SK-N-SH (cell line): ENCODE measurements around the gene DYNC2H1. TPM values are rescaled to one million over a fixed set of nuclear protein-coding genes. Genes with fewer than 3 reads are reported as not detected.

Source experiments
- CTCF ChIA-PET: fragments of 300-600, 350-600 bp; formaldehyde crosslinking; extraction: SDS; loops from one replicate; lab custom pipeline; 2021; lab: Yijun Ruan, JAX
- POLR2A ChIA-PET: fragments of 350-600 bp; sonication (Branson Sonifier 250); formaldehyde crosslinking; extraction: SDS; loops from one replicate; lab custom pipeline; 2020; ENCODE audit warnings: antibody characterized with exemption, inconsistent platforms; lab: Yijun Ruan, JAX
- DNase-seq: peaks from one replicate; pipeline ENCODE4 v3.0.0; 2012
- H2AFZ ChIP-seq: fragments of 200-600 bp; sonication (generic); 2 replicates; pipeline ENCODE4 v1.8.1; 2016; ENCODE audit warnings: antibody characterized with exemption, mild to moderate bottlenecking, low read depth
- H3F3A ChIP-seq: fragments of 200-600 bp; sonication (generic); replicated peaks from 2 replicates; pipeline ENCODE3; 2016; ENCODE audit warnings: antibody characterized with exemption, mild to moderate bottlenecking; ENCODE audit not compliant: insufficient read depth
- H3K27ac ChIP-seq, 2 experiments: fragments of 200-500 bp in 1 of 2; fragments of 200-600 bp in 1 of 2; sonication (Bioruptor generic) in 1 of 2; sonication (generic), shearing (Covaris generic) in 1 of 2; 2 replicates each; pipeline versions ENCODE4 v1.5.1 to v1.6.1; 2014 to 2016; ENCODE audit warnings: low read depth in 2 of 2, inconsistent platforms in 1 of 2, low read length in 1 of 2, mild to moderate bottlenecking in 1 of 2, mixed read lengths in 1 of 2
- H3K27me3 ChIP-seq: fragments of 200-600 bp; sonication (generic), shearing (Covaris generic); 2 replicates; pipeline ENCODE4 v1.6.1; 2016; ENCODE audit warnings: mixed run types; ENCODE audit not compliant: insufficient read depth
- H3K36me3 ChIP-seq, 2 experiments: fragments of 200-500 bp in 1 of 2; fragments of 200-600 bp in 1 of 2; sonication (Bioruptor generic) in 1 of 2; sonication (generic) in 1 of 2; replicated peaks in 1 of 2; 2 replicates each; pipeline versions ENCODE3 to v1.5.1; 2014 to 2016; ENCODE audit warnings: low read length in 1 of 2, mild to moderate bottlenecking in 1 of 2; ENCODE audit not compliant: insufficient read depth in 2 of 2, control insufficient read depth in 1 of 2
- H3K4me1 ChIP-seq, 2 experiments: fragments of 200-500 bp in 1 of 2; fragments of 200-600 bp in 1 of 2; sonication (Bioruptor generic) in 1 of 2; sonication (generic), shearing (Covaris generic) in 1 of 2; 2 replicates each; pipeline versions ENCODE4 v1.5.1 to v1.6.1; 2014 to 2016; ENCODE audit warnings: low read depth in 1 of 2, low read length in 1 of 2, mixed run types in 1 of 2; ENCODE audit not compliant: insufficient read depth in 2 of 2, control insufficient read depth in 1 of 2
- H3K4me2 ChIP-seq: fragments of 200-600 bp; sonication (generic), shearing (Covaris generic); 2 replicates; pipeline ENCODE4 v1.6.1; 2017; ENCODE audit warnings: mixed run types
- H3K4me3 ChIP-seq, 2 experiments: fragments of 200-500 bp in 1 of 2; fragments of 200-600 bp in 1 of 2; sonication (Bioruptor generic) in 1 of 2; sonication (generic), shearing (Covaris generic) in 1 of 2; 2 replicates each; pipeline versions ENCODE4 v1.5.1 to v1.8.1; 2014 to 2016; ENCODE audit warnings: low read depth in 2 of 2, inconsistent platforms in 1 of 2, low read length in 1 of 2, mild to moderate bottlenecking in 1 of 2, mixed read lengths in 1 of 2, moderate library complexity in 1 of 2
- H3K79me2 ChIP-seq: fragments of 200-600 bp; sonication (generic); 2 replicates; pipeline ENCODE4 v1.8.1; 2017; ENCODE audit warnings: mild to moderate bottlenecking; ENCODE audit not compliant: insufficient read depth
- H3K9ac ChIP-seq: fragments of 200-600 bp; sonication (generic); 2 replicates; pipeline ENCODE4 v1.6.1; 2017; ENCODE audit warnings: mixed run types
- H3K9me2 ChIP-seq: fragments of 200-600 bp; sonication (generic); 2 replicates; pipeline ENCODE4 v1.6.1; 2017; ENCODE audit warnings: mixed run types
- H3K9me3 ChIP-seq: fragments of 200-600 bp; sonication (generic); 2 replicates; pipeline ENCODE4 v1.6.1; 2017; ENCODE audit warnings: mixed run types, mild to moderate bottlenecking, moderate library complexity
- H4K20me1 ChIP-seq: fragments of 200-600 bp; sonication (generic); 2 replicates; pipeline ENCODE4 v1.6.1; 2017; ENCODE audit warnings: mild to moderate bottlenecking, mixed run types; ENCODE audit not compliant: insufficient read depth
- FOSL2 ChIP-seq: IDR thresholded peaks from 2 replicates; pipeline ENCODE4 v1.4.0; 2012; ENCODE audit warnings: low read depth, mild to moderate bottlenecking, moderate library complexity, borderline replicate concordance
- FOXJ3 ChIP-seq: sonication (generic); formaldehyde crosslinking; IDR thresholded peaks from 2 replicates; pipeline ENCODE4 v1.5.1; 2020; ENCODE audit warnings: mild to moderate bottlenecking, missing genetic modification reagents
- GABPA ChIP-seq: IDR thresholded peaks from 2 replicates; pipeline ENCODE4 v1.4.0; 2012; ENCODE audit warnings: low read depth, mild to moderate bottlenecking
- IRF3 ChIP-seq: fragments of 150-350 bp; IDR thresholded peaks from 2 replicates; pipeline ENCODE4 v1.6.1; 2016; ENCODE audit warnings: mild to moderate bottlenecking, low read depth, low read length
- JUND ChIP-seq: IDR thresholded peaks from 2 replicates; pipeline ENCODE4 v1.4.0; 2012
- MEF2A ChIP-seq: IDR thresholded peaks from 2 replicates; pipeline ENCODE4 v1.4.0; 2012; ENCODE audit warnings: low read depth, borderline replicate concordance
- MXI1 ChIP-seq: IDR thresholded peaks from 2 replicates; pipeline ENCODE4 v1.6.1; 2012; ENCODE audit warnings: mild to moderate bottlenecking, low read depth, low read length, improper control_type of control experiment
- NFIC ChIP-seq: IDR thresholded peaks from 2 replicates; pipeline ENCODE4 v1.4.0; 2012; ENCODE audit warnings: borderline replicate concordance
- PBX3 ChIP-seq: IDR thresholded peaks from 2 replicates; pipeline ENCODE4; 2012
- RAD21 ChIP-seq: IDR thresholded peaks from 2 replicates; pipeline ENCODE4 v1.6.1; 2012; ENCODE audit warnings: mild to moderate bottlenecking, low read length
- RFX5 ChIP-seq: IDR thresholded peaks from 2 replicates; pipeline ENCODE4 v1.6.1; 2012; ENCODE audit warnings: mild to moderate bottlenecking, improper control_type of control experiment, low read length
- RXRA ChIP-seq: IDR thresholded peaks from 2 replicates; pipeline ENCODE4 v1.4.0; 2012; ENCODE audit warnings: low read depth, mild to moderate bottlenecking, borderline replicate concordance
- TAF1 ChIP-seq: IDR thresholded peaks from 2 replicates; pipeline ENCODE4 v1.6.1; 2012; ENCODE audit warnings: low read depth, mild to moderate bottlenecking, low read length, moderate library complexity, borderline replicate concordance
- TCF12 ChIP-seq: IDR thresholded peaks from 2 replicates; pipeline ENCODE4 v1.4.0; 2012
- TEAD4 ChIP-seq: IDR thresholded peaks from 2 replicates; pipeline ENCODE4 v1.4.0; 2012; ENCODE audit warnings: mild to moderate bottlenecking, borderline replicate concordance; ENCODE audit not compliant: insufficient read depth
- USF1 ChIP-seq: IDR thresholded peaks from 2 replicates; pipeline ENCODE4 v1.4.0; 2012; ENCODE audit warnings: low read depth, borderline replicate concordance
- ZBTB33 ChIP-seq: IDR thresholded peaks from 2 replicates; pipeline ENCODE4 v1.4.0; 2012; ENCODE audit warnings: low read depth, borderline replicate concordance
- WGBS: methylation state at CpG from one replicate; pipeline ENCODE4 v1.1.6; 2017; ENCODE audit warnings: low lambda C conversion rate; 5-methylcytosine and 5-hydroxymethylcytosine counted together
- polyA plus RNA-seq, 3 experiments: library from polyadenylated mRNA; depleted of rRNA; stranded (reverse); fragments of >200 nt; gene quantifications; 2 replicates each; pipeline ENCODE4 v1.2.3, GENCODE V29; 2012

The DYNC2H1 gene
- polyA plus RNA-seq, 1 of the 3 experiments (the other 2 are of a cell fraction) = 15.3 TPM

- ChIA-PET POLR2A (no interaction called here), CTCF (no interaction called here)
- peaks cover 62% of the 10 kb centered on the region for H3K79me2 ChIP-seq
- no peaks in the 10 kb centered on the region for H3K27me3 ChIP-seq
- no peak overlapping the region for H3K4me2 ChIP-seq
- no peak overlapping the region for H3K27ac ChIP-seq
- H3K9me2 ChIP-seq = no peaks in the 10 kb centered on the region
- no peak overlapping the region for H2AFZ ChIP-seq
- H3K4me3 ChIP-seq = no peak overlapping the region
- H4K20me1 ChIP-seq = no peaks in the 10 kb centered on the region
- H3K9me3 ChIP-seq = no peaks in the 10 kb centered on the region
- DNase-seq = no peak
- H3K36me3 ChIP-seq = peaks cover 62 to 65% of the 10 kb centered on the region in 2 experiments
- H3F3A ChIP-seq = peaks cover 6% of the 10 kb centered on the region
- 100% methylated on average over 2 of the region's 2 CpGs for WGBS
- no peaks in the 10 kb centered on the region; a peak in 1 of 4 replicates for H3K4me1 ChIP-seq
- TF ChIP-seq TCF12 (no peak), IRF3 (no peak), FOXJ3 (no peak), FOSL2 (no peak), TAF1 (no peak)
- no peak overlapping the region for H3K9ac ChIP-seq
Measured at GRCh38 chr11:103069367-103069766, 39.9 kb upstream of the DYNC2H1 start.

- Histone ChIP-seq H3K79me2 (peaks cover 62% of the 10 kb centered on the region), H3K4me2 (no peak overlapping the region), H3K9ac (no peak overlapping the region), H2AFZ (no peak overlapping the region), H3K4me3 (no peak overlapping the region), H3K36me3 (peaks cover 60 to 65% of the 10 kb centered on the region in 2 experiments), H3K9me3 (no peaks in the 10 kb centered on the region), H3K27me3 (no peaks in the 10 kb centered on the region), H3F3A (peaks cover 6% of the 10 kb centered on the region), H4K20me1 (no peaks in the 10 kb centered on the region), H3K4me1 (no peaks in the 10 kb centered on the region; a peak in 1 of 4 replicates), H3K9me2 (no peaks in the 10 kb centered on the region), H3K27ac (no peak overlapping the region)
- no peak for TF ChIP-seq RXRA
- DNase-seq = no peak
- ChIA-PET CTCF (no interaction called here), POLR2A (no interaction called here)
Measured at GRCh38 chr11:103070142-103070541, 39.1 kb upstream of the DYNC2H1 start.

- POLR2A ChIA-PET = no interaction called here
- Histone ChIP-seq H3K27me3 (no peaks in the 10 kb centered on the region), H3K27ac (no peak overlapping the region), H3K9ac (no peak overlapping the region), H3K4me3 (no peak overlapping the region), H2AFZ (no peak overlapping the region), H3K9me3 (no peaks in the 10 kb centered on the region), H4K20me1 (no peaks in the 10 kb centered on the region), H3K9me2 (no peaks in the 10 kb centered on the region), H3K4me1 (no peaks in the 10 kb centered on the region; a peak in 1 of 4 replicates), H3K4me2 (no peak overlapping the region), H3K36me3 (peaks cover 55 to 66% of the 10 kb centered on the region in 2 experiments), H3K79me2 (peaks cover 62% of the 10 kb centered on the region), H3F3A (no peaks in the 10 kb centered on the region)
- no peak for DNase-seq
- CTCF ChIA-PET = interaction anchor here (1.3 kb wide), 1 partner anchor 9 kb away, joined by 3 read pairs; no protein-coding TSS in a partner anchor
- TF ChIP-seq TAF1 (no peak), MEF2A (no peak), GABPA (no peak), RAD21 (no peak), MXI1 (no peak), USF1 (no peak), PBX3 (no peak), RFX5 (no peak), TEAD4 (no peak), ZBTB33 (no peak), TCF12 (no peak), IRF3 (no peak), NFIC (no peak), FOXJ3 (no peak), JUND (no peak)
Measured at GRCh38 chr11:103071008-103071407, 38.2 kb upstream of the DYNC2H1 start.
